Ascending aorta (tissue), 2 donors: Measurements from ENCODE around the gene THAP9. TPM values are rescaled to one million over a fixed set of nuclear protein-coding genes. Genes with fewer than 3 reads are reported as not detected.

Experiments
- DNase-seq, 2 donors: peaks; one replicate each; pipeline ENCODE4 v3.0.0-alpha.2; 2019; ENCODE audit warnings: low spot score in 2 of 2
- H3K27ac ChIP-seq, 2 donors: fragments of 200-600 bp; sonication (generic); one replicate each; pipeline ENCODE4 v1.5.1; 2016 to 2017; ENCODE audit warnings: mild to moderate bottlenecking in 1 of 2
- H3K27me3 ChIP-seq: fragments of 200-600 bp; sonication (generic); one replicate; pipeline ENCODE4 v1.5.1; 2017
- H3K36me3 ChIP-seq, 2 donors: fragments of 200-600 bp; sonication (generic); one replicate each; pipeline ENCODE4 v1.5.1; 2016
- H3K4me1 ChIP-seq, 2 donors: fragments of 200-600 bp; sonication (generic); one replicate each; pipeline ENCODE4 v1.5.1; 2016 to 2017; ENCODE audit warnings: mild to moderate bottlenecking in 1 of 2
- H3K4me3 ChIP-seq, 2 donors: fragments of 200-600 bp; sonication (generic); one replicate each; pipeline ENCODE4 v1.5.1; 2016 to 2017; ENCODE audit warnings: mild to moderate bottlenecking in 1 of 2
- H3K9me3 ChIP-seq, 2 donors: fragments of 200-600 bp; sonication (generic); one replicate each; pipeline ENCODE4 v1.5.1; 2016
- intact Hi-C: fragments of 100-400 bp; cut with DNase I; formaldehyde crosslinking; loops from one replicate; pipeline ENCODE4 v1.15.1; 2023
- total RNA-seq: library from RNA; depleted of rRNA; stranded (reverse); fragments of >200 nt; gene quantifications from one replicate; pipeline ENCODE4 v1.1.0, GENCODE V29; 2016
- TF ChIP-seq, protein P1 (sequence below), 3 experiments: fragments of 200-600 bp in 2 of 3; fragments of 450-650 bp in 1 of 3; sonication (generic) in 2 of 3; IDR thresholded peaks; one replicate each; pipeline ENCODE4 v1.5.1; 2016 to 2019; ENCODE audit warnings: antibody characterized with exemption in 3 of 3, mild to moderate bottlenecking in 1 of 3, moderate library complexity in 1 of 3

The THAP9 gene
- total RNA-seq, 1 donor from 2014 or later = 0.32 TPM

GRCh38 chr4:82891707-82892466, 8.6 kb upstream of the THAP9 start:
- Histone ChIP-seq H3K4me3 (peak overlapping the region; percentile 87 to 91), H3K36me3 (peaks cover 0 to 34% of the 10 kb centered on the region in 2 donors), H3K27me3 (no peaks in the 10 kb centered on the region), H3K9me3 (no peaks in the 10 kb centered on the region), H3K27ac (peak overlapping the region; percentile 98 to 99), H3K4me1 (peaks cover 6 to 12% of the 10 kb centered on the region in 2 donors)
- intact Hi-C loops = loop anchor here (1.0 to 10.0 kb wide), 6 partner anchors 8 to 605 kb away; partner anchors contain the start of genes ABRAXAS1, COQ2 and THAP9
- no peak for DNase-seq
- TF ChIP-seq, protein P1, sequence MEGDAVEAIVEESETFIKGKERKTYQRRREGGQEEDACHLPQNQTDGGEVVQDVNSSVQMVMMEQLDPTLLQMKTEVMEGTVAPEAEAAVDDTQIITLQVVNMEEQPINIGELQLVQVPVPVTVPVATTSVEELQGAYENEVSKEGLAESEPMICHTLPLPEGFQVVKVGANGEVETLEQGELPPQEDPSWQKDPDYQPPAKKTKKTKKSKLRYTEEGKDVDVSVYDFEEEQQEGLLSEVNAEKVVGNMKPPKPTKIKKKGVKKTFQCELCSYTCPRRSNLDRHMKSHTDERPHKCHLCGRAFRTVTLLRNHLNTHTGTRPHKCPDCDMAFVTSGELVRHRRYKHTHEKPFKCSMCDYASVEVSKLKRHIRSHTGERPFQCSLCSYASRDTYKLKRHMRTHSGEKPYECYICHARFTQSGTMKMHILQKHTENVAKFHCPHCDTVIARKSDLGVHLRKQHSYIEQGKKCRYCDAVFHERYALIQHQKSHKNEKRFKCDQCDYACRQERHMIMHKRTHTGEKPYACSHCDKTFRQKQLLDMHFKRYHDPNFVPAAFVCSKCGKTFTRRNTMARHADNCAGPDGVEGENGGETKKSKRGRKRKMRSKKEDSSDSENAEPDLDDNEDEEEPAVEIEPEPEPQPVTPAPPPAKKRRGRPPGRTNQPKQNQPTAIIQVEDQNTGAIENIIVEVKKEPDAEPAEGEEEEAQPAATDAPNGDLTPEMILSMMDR (IDR thresholded peaks at IDR 0.05) = no peak

DNA sequence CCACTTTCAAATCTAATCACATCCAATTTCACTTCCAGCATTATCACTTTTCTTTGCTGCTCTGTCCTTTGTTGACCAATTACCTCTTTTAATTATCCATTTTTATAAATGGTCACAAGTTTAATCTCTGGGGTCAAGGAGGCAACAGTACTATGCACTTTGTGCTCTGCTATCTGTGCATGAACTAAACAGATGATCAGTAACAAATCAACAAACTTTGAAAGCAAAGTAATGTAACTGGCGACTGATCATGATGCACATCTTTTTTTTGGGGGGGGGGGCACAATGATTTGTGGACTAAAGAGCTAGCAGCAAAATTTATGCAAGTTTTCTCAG, 8.1 kb upstream of the THAP9 start:
- intact Hi-C loops = loop anchor here (5.0 to 10.0 kb wide), 3 partner anchors 390 to 605 kb away; partner anchors contain the start of genes ABRAXAS1 and COQ2
- no peak overlapping the region for H3K27ac ChIP-seq
- peaks cover 0 to 34% of the 10 kb centered on the region in 2 donors for H3K36me3 ChIP-seq
- no peaks in the 10 kb centered on the region for H3K27me3 ChIP-seq
- H3K4me3 ChIP-seq = no peak overlapping the region
- TF ChIP-seq, protein P1 (IDR thresholded peaks at IDR 0.05) = no peak
- H3K9me3 ChIP-seq = no peaks in the 10 kb centered on the region
- DNase-seq = no peak
- H3K4me1 ChIP-seq = peaks cover 1 to 17% of the 10 kb centered on the region in 2 donors

GRCh38 chr4:82893942-82894341, 6.6 kb upstream of the THAP9 start:
- peaks cover 0 to 22% of the 10 kb centered on the region in 2 donors for H3K4me1 ChIP-seq
- H3K27me3 ChIP-seq = no peaks in the 10 kb centered on the region
- H3K36me3 ChIP-seq = peaks cover 0 to 34% of the 10 kb centered on the region in 2 donors
- TF ChIP-seq, protein P1 (IDR thresholded peaks at IDR 0.05) = no peak
- no peak overlapping the region for H3K27ac ChIP-seq
- intact Hi-C loops = loop anchor here (5.0 to 10.0 kb wide), 3 partner anchors 388 to 607 kb away; partner anchors contain the start of genes ABRAXAS1 and COQ2
- no peak overlapping the region for H3K4me3 ChIP-seq
- no peaks in the 10 kb centered on the region for H3K9me3 ChIP-seq
- DNase-seq = no peak

DNA sequence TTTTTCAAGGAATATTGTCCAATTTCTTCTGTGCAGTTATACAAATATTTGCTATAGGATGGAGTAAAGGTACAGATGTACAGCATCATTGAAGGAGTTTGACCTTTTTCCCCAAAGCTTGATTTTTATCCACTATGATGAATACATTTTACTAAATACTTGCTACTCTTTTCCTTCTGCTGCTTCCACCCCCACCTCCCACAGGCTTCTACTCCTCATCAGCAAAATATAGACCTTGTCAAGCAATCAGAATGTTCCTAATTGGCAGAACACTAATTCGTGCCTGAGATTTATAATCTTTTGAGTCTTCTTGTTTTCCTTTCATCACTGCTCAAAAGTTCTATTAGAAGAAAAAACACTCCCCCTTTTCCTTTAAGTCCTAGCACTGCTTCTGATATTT, 3.8 kb upstream of the THAP9 start:
- H3K4me1 ChIP-seq = peaks cover 0 to 22% of the 10 kb centered on the region in 2 donors
- H3K36me3 ChIP-seq = peaks cover 0 to 34% of the 10 kb centered on the region in 2 donors
- TF ChIP-seq, protein P1 (IDR thresholded peaks at IDR 0.05) = no peak
- intact Hi-C loops = loop anchor here (10.0 kb wide), 1 partner anchor 588 kb away; the partner anchor contains the start of gene ABRAXAS1
- no peaks in the 10 kb centered on the region for H3K27me3 ChIP-seq
- no peak overlapping the region for H3K4me3 ChIP-seq
- no peak for DNase-seq
- no peaks in the 10 kb centered on the region for H3K9me3 ChIP-seq
- H3K27ac ChIP-seq = peak overlapping the region in 1 of 2 donors; percentile 4

DNA sequence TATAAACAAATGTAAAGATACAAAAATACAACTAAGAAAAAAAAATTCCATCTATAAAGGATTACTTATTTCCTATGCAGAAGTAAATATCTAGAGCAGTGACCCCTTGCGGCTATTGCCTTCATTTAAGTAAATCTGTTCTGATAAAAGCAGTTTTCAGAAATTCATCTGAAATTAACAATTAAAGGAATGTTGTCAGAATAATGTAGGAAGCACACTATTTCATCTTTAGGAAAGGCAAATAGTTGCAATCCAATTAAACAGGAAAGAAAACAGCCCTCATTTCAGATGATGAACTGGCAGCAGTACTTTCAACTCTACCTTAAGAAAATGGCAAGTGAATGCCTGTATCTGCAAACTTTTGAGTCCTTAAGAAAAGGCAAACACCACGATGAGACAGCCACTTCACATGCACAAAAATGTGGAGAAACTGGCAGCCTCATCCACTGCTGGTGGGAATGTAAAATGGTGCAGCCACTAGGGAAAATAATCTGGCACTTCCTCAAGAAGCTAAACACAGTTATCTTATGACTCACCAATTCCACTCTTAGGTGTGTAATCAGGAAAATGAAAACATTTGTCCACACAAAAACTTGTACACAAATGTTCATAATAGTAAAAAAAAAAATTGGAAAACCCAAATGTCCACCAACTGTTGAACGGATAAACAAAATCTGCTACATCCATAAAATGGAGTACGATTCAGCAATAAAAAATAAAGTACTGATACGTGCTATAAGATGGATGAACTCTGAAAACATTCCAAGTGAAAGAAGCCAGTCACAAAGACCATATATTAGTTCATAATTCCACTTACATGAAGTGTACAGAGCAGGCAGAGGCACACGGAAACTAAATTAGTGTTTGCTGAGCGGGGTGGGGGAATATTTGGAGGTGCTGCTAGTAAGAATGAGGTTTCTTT, 2.0 kb upstream of the THAP9 start:
- Histone ChIP-seq H3K9me3 (no peaks in the 10 kb centered on the region), H3K27me3 (no peaks in the 10 kb centered on the region), H3K4me3 (peak overlapping the region; percentile 69 to 78), H3K4me1 (peaks cover 0 to 20% of the 10 kb centered on the region in 2 donors), H3K36me3 (peaks cover 0 to 28% of the 10 kb centered on the region in 2 donors), H3K27ac (peak overlapping the region; percentile 98)
- TF ChIP-seq, protein P1 (IDR thresholded peaks at IDR 0.05) = peak in 1 of 3 experiments; percentile 37
- intact Hi-C loops = loop anchor here (10.0 kb wide), 1 partner anchor 586 kb away; the partner anchor contains the start of gene ABRAXAS1
- DNase-seq = peak in 1 of 2 donors; percentile 73
